HG03571 (cell line): ENCODE data around the gene ATF7.
"Not testable (repeated sequence)": the region's sequence is repeated elsewhere in the genome, so short reads cannot be mapped to it uniquely, and the experiment has no call there.

Experiments
- ATAC-seq: cut with Tn5 transposase; IDR thresholded peaks from one replicate; pipeline ENCODE4 v1.9.1; 2021; ENCODE audit not compliant: unreplicated experiment

Gene ATF7

DNA sequence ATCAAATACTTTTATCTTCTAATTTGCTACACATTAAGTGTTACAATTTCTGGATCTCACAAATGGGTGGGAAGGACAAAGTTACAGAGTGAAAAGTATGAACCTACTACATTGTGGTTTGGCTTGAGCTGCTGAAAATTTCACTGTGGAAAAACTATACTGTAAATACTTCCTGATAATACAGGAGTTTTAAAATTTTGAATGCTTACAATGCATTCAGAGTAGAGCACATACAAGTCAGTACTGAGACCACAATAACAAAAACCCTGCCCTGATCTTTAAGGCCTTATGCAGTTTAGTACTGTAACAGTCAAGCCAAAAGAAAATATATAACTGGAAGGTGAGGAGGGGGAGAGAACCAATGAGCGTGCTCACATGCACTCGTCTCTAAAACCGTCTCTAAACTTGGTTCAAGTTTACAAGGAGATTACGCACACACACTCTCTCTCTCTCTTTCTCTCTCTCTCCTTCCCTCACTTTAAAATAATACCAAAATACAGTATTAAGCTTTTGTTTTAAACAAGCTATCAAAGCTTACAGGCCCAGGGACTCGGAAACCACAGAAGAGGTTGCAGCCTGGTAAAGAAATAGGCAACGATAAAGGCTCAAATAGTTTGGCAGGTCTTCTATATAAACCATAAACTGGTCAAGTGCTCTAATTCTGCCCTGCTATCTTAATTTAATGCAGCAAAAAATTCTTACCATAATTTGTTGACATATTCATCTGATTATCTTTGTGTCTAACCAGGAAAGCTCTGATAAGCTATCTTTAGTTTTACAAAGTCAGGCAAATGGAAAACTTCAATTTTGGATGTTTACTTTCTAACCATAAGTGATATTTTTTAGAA, 58.0 kb downstream of the ATF7 start:
- ATAC-seq = no peak

GRCh38 chr12:53565376-53565775, 60.8 kb downstream of the ATF7 start:
- ATAC-seq = not testable (repeated sequence)

DNA sequence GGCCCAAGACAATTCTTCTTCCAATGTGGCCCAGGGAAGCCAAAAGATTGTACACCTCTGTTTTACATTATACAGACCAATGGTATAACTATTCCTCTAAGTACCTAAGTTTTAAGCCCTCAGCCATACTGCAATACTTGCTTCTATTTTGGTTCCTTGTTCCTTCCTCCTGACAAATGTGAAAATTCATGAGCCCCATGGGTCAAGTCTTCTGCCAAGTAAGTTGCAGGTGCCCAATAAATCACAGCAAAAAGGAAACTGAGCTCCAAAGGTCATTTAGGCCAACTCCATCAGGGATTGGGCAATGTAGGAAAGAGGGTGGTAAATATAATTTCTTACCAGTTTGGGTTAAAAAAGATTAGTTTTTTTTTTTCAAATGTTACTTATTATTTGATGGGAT, 61.2 kb downstream of the ATF7 start:
- no peak for ATAC-seq

DNA sequence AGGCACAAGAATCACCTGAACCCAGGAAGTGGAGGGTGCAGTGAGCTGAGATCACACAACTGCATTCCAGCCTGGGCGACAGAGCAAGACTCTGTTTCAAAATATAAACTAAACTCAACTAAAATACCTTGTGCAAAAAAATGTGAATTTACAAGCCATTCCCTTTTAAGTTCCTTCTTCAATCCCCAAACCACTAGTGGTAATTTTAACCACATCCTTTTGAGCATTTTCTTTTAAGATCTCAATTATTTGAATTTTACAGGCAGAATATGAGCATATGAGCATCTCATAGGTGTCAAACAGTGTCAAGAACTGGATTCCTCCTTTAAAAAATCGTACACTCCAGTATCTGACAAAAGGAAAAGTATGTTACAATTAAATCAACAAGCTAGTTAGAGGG, 61.9 kb downstream of the ATF7 start:
- ATAC-seq = no peak

DNA sequence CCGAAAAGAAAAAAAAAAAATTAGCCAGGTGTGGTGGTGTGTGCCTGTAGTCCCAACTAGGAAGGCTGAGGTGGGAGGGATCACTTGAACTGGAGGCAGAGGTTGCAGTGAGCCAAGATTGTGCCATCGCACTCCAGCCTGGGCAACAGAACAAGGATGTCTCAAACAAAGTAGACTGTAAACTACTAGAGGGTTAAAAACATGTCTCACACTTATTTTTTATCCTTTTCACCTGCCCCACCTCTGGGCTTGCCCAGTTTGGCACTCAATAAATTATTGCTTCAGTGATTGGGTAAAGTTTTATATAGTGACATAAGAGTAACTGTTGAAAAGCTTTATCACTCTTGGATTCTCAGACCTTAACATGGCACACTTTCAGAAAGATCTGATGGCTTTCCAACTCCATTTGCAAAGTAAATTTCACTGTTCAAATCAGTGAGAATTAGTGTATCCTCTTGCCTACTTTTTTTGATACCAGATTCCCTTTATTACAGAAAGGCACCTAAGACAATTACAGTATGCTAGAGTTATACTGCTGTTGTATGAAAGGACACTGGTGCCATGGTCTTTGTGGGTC, 62.6 kb downstream of the ATF7 start:
- ATAC-seq = no peak

DNA sequence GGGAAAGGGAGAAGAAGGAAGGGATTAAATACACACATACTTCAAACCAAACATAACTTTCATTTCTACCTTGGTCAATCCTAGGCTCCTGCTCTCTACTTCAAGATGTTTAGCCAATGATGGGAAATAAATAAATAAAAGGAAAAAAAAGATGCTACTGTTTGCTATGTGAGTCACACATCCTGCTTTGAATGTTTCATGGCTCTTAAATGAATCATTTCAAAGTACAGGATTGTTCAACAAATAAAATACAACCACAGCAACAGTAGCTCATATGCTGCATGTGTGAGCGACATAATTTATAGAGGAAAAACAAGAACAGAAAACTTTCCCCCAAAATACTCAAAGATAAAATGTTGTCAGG, 64.6 kb downstream of the ATF7 start:
- ATAC-seq = no peak

DNA sequence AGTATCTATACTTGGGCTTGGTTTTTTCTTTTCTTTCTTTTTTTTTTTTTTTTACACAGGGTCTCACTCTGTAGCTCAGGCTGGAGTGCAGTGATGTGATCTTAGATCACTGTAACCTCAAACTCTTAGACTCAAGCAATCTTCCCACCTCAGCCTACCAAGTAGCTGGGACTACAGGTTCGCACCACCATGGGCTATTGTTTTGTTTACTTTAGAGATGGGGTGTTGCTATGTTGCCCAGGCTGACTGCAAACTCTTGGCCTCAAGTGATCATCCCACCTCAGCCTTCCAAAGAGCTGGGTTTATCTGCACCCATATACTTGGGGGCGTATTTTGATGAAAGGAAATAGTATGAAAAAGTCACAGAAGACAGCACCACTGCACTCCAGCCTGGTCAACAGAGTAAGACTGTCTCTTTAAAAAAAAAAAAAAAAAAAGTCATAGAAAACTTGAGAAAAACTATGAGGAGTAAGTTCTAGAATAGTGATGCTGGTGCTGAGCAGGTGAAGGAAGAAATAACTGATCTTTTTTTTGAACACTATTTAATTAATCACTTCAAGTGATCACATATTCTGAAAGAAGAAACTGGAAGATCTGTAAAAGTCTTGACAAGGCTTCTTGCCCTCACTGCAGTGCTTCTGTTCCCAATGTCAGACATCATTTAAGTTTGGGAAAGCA, 65.1 kb downstream of the ATF7 start:
- no peak for ATAC-seq

DNA sequence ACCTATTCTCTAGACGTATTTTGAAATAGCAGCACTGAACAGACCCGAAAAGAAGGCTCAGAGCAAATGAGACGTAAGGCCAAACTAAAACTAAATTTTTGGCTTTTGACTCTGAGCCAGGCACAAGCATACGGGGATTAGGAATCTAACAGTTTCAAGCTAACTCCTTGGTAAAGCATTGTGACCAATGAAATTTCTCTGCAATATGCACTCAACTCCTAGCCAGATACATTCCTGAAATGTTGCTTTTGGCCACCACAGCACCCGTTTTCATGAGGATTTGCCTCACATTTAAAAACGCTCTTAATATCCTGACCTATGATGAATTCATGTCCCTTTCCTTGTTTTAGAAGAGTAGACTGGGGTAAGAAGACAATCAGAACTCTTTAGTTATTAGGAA, 65.8 kb downstream of the ATF7 start:
- no peak for ATAC-seq

DNA sequence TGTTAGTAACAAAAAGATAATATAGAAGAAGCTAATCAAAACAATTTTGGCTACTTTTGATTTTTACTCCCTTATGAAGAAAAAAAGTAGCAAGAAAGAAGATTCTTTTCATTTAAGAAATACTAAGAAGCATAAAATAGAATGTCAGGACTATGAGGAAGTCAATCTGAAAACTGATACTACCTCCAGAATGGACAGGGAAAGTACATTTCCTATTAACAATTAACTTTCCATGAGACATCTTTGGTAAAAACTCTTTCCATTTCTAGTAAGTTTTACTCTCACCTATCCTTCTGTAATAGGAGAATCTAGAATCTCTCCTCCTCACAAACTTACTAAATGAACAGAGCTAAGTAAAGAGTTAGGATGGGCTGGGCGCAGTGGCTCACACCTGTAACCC, 67.6 kb downstream of the ATF7 start:
- no peak for ATAC-seq

DNA sequence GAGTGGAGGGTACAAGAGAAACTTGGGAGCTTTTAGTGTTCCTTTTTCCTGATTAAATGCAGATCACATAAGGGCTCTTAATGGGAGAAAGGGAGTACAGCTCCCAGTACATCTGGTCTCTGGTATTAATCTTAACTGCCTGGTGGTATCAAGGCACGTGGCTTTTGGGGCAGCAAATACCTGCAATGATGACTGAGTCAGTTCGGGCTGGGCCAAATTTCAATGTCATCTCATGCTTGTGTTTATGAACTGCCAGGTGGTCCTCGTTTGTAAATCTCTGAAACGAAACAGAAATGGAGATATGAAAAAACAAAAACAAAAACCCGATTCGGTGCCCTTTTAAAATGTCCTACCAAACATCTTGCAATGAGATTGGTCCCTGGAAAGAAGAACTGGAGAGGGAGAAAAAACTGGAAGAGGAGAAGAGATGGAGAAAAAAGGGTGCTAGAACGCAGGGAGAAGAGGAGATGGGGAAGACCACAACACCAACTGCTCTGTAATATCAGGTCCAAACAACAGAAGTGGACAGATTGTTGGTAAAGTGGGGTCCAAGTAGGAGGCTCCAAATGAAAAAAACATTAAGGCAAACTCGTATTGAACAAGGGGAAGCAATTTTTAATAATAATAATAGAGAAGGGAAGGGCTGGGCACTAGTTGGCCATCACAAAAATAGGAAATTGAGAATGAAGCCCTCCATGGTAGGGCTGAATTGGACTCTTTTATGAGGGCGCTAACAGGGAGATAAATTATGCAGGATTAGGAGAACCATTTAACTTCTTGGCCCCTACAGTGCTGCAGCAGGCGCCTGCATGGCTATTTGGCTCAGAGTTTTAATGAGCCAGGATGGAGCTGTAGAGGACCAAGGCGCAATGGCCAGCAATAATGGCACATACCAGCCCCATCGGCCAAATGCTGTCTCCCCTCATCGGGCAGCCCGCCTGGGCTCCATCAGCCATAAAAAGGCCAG, 73.5 kb downstream of the ATF7 start:
- ATAC-seq = no peak

DNA sequence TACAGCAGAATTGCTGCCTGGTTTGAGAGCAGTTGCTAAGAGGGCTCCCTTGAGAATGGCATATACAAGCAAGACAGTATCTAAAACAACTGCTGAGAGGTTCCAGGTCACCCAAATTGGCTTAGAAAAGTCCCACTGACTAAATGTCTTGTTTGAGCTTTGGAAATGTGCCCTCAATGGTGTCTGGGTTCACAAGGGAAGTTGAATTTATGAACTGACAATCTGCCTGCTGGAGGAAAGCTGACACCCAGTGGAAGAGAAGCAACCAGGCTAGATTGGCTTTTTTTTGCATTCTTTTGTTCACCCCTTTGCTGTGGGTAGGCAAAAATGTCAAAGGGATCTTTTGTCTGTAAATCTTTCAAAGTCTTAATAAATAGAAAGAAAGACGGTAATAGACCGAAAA, 74.3 kb downstream of the ATF7 start:
- ATAC-seq = no peak

- no peak for ATAC-seq
Measured at GRCh38 chr12:53550595-53550994, 75.6 kb downstream of the ATF7 start.

- not testable (repeated sequence) for ATAC-seq
Measured at GRCh38 chr12:53550131-53550530, 76.1 kb downstream of the ATF7 start.

- ATAC-seq = not testable (repeated sequence)
Measured at GRCh38 chr12:53548354-53548753, 77.8 kb downstream of the ATF7 start.

DNA sequence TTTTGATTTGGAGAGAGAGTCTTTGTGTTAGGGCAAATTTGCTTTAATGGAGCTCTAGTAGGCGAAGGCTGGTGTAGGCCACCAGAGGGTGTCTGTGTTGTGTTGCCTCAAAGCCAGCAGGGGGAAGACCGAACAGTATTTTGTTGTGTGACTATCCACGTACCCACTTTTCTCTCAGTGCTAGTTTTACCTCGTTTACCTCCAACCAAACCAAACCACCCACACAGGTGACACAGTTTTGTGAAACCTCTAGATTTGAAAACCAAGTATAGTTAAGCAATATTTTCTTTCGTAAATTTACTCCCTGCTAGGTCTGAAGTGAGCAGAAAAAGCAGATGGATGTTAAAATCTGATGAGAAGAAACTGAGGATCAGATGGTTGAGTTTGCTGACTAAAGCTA, 82.6 kb downstream of the ATF7 start:
- no peak for ATAC-seq

GRCh38 chr12:53539526-53539925, 86.7 kb downstream of the ATF7 start:
- ATAC-seq = no peak

DNA sequence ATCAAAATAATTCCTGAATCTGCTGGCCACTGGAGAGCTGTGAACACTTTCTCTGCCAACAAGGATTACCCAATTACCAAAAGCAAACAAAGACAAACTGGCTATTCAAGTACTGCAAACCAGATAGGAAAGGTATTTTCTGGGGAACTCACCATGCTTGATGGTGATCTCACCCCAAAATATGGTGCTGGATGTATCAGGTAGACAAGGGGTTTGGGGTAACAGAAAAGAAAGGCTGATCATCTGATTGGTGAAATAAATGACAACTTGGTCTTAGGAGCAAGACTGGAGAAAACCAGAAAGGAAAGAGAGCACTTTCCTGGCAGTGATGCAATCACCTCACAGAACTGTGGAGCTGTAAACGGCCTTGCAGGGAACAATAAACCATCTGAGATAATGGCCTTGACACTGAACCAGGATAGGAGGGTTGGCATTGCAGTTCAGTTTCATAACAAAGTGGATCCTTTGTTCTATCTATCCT, 87.9 kb downstream of the ATF7 start:
- no peak for ATAC-seq

GRCh38 chr12:53536962-53537361, 89.2 kb downstream of the ATF7 start:
- no peak for ATAC-seq

- ATAC-seq = no peak
Measured at GRCh38 chr12:53533471-53533870, 92.7 kb downstream of the ATF7 start.

- ATAC-seq = no peak
Measured at GRCh38 chr12:53532524-53533445, 93.4 kb downstream of the ATF7 start.
